ENCODE data around the gene MCTP2. TPM values are rescaled to one million over a fixed set of nuclear protein-coding genes. Genes with fewer than 3 reads are reported as not detected.

The MCTP2 gene
- total and polyA plus RNA-seq, 3 donors from 2014 or later: 6.7 to 13.8 (median 7.6) TPM

GRCh38 chr15:94305133-94305532 lies 73.8 kb downstream of the MCTP2 start:
- DNase-seq: no peak
- Histone ChIP-seq H3K9me3 (no peaks in the 10 kb centered on the region), H3K27me3 (no peaks in the 10 kb centered on the region), H3K36me3 (ENCODE audit: low read depth, missing control alignments) (no peaks in the 10 kb centered on the region), H3K27ac (no peak overlapping the region), H3K4me3 (no peak overlapping the region), H3K4me1 (no peaks in the 10 kb centered on the region)
- 90 to 96% methylated on average over 4 of the region's 4 CpGs for WGBS, 2 donors
- intact Hi-C loops (cut with DNase I; ENCODE audit: low total_unique reads): no loop called here
- TF ChIP-seq POLR2A (IDR thresholded peaks at IDR 0.05) (no peak), CTCF (IDR thresholded peaks at IDR 0.05) (no peak)

GRCh38 chr15:94306700-94307650 lies 75.6 kb downstream of the MCTP2 start:
- DNase-seq: no peak
- Histone ChIP-seq H3K4me1 (no peaks in the 10 kb centered on the region), H3K36me3 (ENCODE audit: low read depth, missing control alignments) (no peaks in the 10 kb centered on the region), H3K27ac (no peak overlapping the region), H3K27me3 (no peaks in the 10 kb centered on the region), H3K4me3 (no peak overlapping the region), H3K9me3 (no peaks in the 10 kb centered on the region)
- intact Hi-C loops (cut with DNase I; ENCODE audit: low total_unique reads): no loop called here
- WGBS, 2 donors: 83 to 84% methylated on average over 13 of the region's 13 CpGs
- no peak for TF ChIP-seq POLR2A (IDR thresholded peaks at IDR 0.05)

- Histone ChIP-seq H3K4me1 (no peaks in the 10 kb centered on the region), H3K9me3 (no peaks in the 10 kb centered on the region), H3K27ac (no peak overlapping the region), H3K4me3 (no peak overlapping the region), H3K36me3 (ENCODE audit: low read depth, missing control alignments) (no peaks in the 10 kb centered on the region), H3K27me3 (no peaks in the 10 kb centered on the region)
- intact Hi-C loops (cut with DNase I; ENCODE audit: low total_unique reads): no loop called here
- no peak for TF ChIP-seq POLR2A (IDR thresholded peaks at IDR 0.05)
- no peak for TF ChIP-seq CTCF (IDR thresholded peaks at IDR 0.05)
- WGBS, 2 donors: 79 to 88% methylated on average over 5 of the region's 5 CpGs
- DNase-seq: no peak
Measured at GRCh38 chr15:94312946-94313345, 81.6 kb downstream of the MCTP2 start.

- DNase-seq: no peak
- TF ChIP-seq POLR2A (IDR thresholded peaks at IDR 0.05): no peak
- no peak for TF ChIP-seq CTCF (IDR thresholded peaks at IDR 0.05)
- Histone ChIP-seq H3K36me3 (ENCODE audit: low read depth, missing control alignments) (no peaks in the 10 kb centered on the region), H3K9me3 (no peaks in the 10 kb centered on the region), H3K4me3 (no peak overlapping the region), H3K27ac (no peak overlapping the region), H3K4me1 (no peaks in the 10 kb centered on the region), H3K27me3 (no peaks in the 10 kb centered on the region)
- intact Hi-C loops (cut with DNase I; ENCODE audit: low total_unique reads): no loop called here
- 91 to 93% methylated on average over 3 of the region's 3 CpGs for WGBS, 2 donors
Measured at GRCh38 chr15:94314639-94315038, 83.3 kb downstream of the MCTP2 start.

GRCh38 chr15:94317211-94317610 lies 85.8 kb downstream of the MCTP2 start:
- Histone ChIP-seq H3K27ac (no peak overlapping the region), H3K4me1 (no peaks in the 10 kb centered on the region), H3K9me3 (no peaks in the 10 kb centered on the region), H3K36me3 (ENCODE audit: low read depth, missing control alignments) (no peaks in the 10 kb centered on the region), H3K4me3 (no peak overlapping the region), H3K27me3 (no peaks in the 10 kb centered on the region)
- DNase-seq: no peak
- 77 to 86% methylated on average over 5 of the region's 5 CpGs for WGBS, 2 donors
- no peak for TF ChIP-seq POLR2A (IDR thresholded peaks at IDR 0.05)
- TF ChIP-seq CTCF (IDR thresholded peaks at IDR 0.05): no peak
- intact Hi-C loops (cut with DNase I; ENCODE audit: low total_unique reads): no loop called here
